Measurements from ENCODE around the gene C8G. TPM values are rescaled to one million over a fixed set of nuclear protein-coding genes. Genes with fewer than 3 reads are reported as not detected.

The C8G gene
- total and polyA plus RNA-seq, 2 of the 8 experiments (the other 6 are each of a cell fraction or from before 2014, with no cell fraction given), result 0.62 to 0.80 TPM

- Histone ChIP-seq H4K8ac (ENCODE audit: extremely low read depth, insufficient read depth, low read length) (no peak overlapping the region), H3K79me2 (ENCODE audit: control insufficient read depth in 1 of 2, insufficient read depth in 2 of 2, low read length in 2 of 2) (no peaks in the 10 kb centered on the region), H2BK5ac (ENCODE audit: low read depth, low read length) (no peak overlapping the region), H3K56ac (replicated peaks; ENCODE audit: insufficient read length, low read depth, low read length) (no peak overlapping the region), H3K18ac (ENCODE audit: extremely low read depth, low read length) (no peak overlapping the region), H3K9ac (replicated peaks in 1 of 4; ENCODE audit: extremely low read depth in 1 of 4, low read depth in 3 of 4, low read length in 3 of 4) (no peak overlapping the region), H4K91ac (replicated peaks; ENCODE audit: insufficient read length, low read length) (no peak overlapping the region), H2BK20ac (ENCODE audit: low read length) (no peak overlapping the region), H4K20me1 (replicated peaks in 1 of 2; ENCODE audit: control insufficient read depth in 1 of 2, insufficient read depth in 2 of 2, low read length in 2 of 2) (peaks cover 0 to 3% of the 10 kb centered on the region in 2 experiments), H3K23me2 (ENCODE audit: low read depth, low read length) (peaks cover 14% of the 10 kb centered on the region; the same call in 1 of the 2 replicates), H3K4me3 (ENCODE audit: extremely low read depth in 1 of 4, insufficient read depth in 2 of 4, low read depth in 3 of 4, low read length in 4 of 4) (no peak overlapping the region), H3K14ac (ENCODE audit: insufficient read length) (no peak overlapping the region), H3K27ac (ENCODE audit: low read depth, low read length) (no peak overlapping the region), H3K27me3 (replicated peaks in 1 of 4; ENCODE audit: control insufficient read depth in 3 of 4, extremely low read depth in 1 of 4, insufficient read depth in 3 of 4, low read length in 3 of 4) (peaks cover 4 to 21% (median 18%) of the 10 kb centered on the region in 4 experiments; a peak in 6 of 7 replicates), H4K5ac (ENCODE audit: insufficient read length, low read depth, low read length) (no peak overlapping the region), H3K4me2 (ENCODE audit: insufficient read depth in 1 of 2, low read depth in 2 of 2, low read length in 2 of 2) (no peak overlapping the region), H2BK12ac (ENCODE audit: low read depth, low read length) (no peak overlapping the region), H3K4me1 (replicated peaks in 1 of 4; ENCODE audit: control insufficient read depth in 3 of 4, insufficient read depth in 4 of 4, low read length in 3 of 4) (peaks cover 0 to 12% (median 6%) of the 10 kb centered on the region in 4 experiments; a peak in 5 of 7 replicates), H3K4ac (replicated peaks; ENCODE audit: insufficient read length, low read depth, low read length) (no peak overlapping the region), H3K9me3 (ENCODE audit: insufficient read depth in 2 of 2, low read depth in 1 of 2, low read length in 1 of 2) (no peaks in the 10 kb centered on the region), H3K36me3 (ENCODE audit: control insufficient read depth in 2 of 4, insufficient read depth in 4 of 4, low read length in 3 of 4) (no peaks in the 10 kb centered on the region), H2BK120ac (replicated peaks; ENCODE audit: low read depth, low read length) (no peak overlapping the region), H2AK5ac (ENCODE audit: low read depth, low read length) (no peak overlapping the region), H3K79me1 (ENCODE audit: low read depth, low read length) (no peaks in the 10 kb centered on the region), H2BK15ac (ENCODE audit: low read length) (no peak overlapping the region), H3K23ac (ENCODE audit: insufficient read length) (no peak overlapping the region), H2AFZ (ENCODE audit: low read length) (no peak overlapping the region)
- POLR2A ChIA-PET (ENCODE audit: partially characterized antibody), result interaction anchor here (0.7 to 0.8 kb wide), 2 partner anchors 14 to 208 kb away, joined by 3 read pairs; no protein-coding TSS in a partner anchor
- CTCF ChIA-PET (ENCODE audit: partially characterized antibody), result interaction anchor here (1.7 to 3.0 kb wide), 2 partner anchors 12 to 49 kb away, joined by 6 to 18 read pairs; partner anchors contain the start of genes ABCA2 and PAXX
- DNase-seq (ENCODE audit: low read depth in 1 of 2, low spot score in 2 of 2) (no peak), FAIRE-seq (no peak)
- 86% methylated on average over 24 of the region's 26 CpGs; no CpG with 5 or more reads in 1 of the 2 experiments for WGBS, 2 experiments (ENCODE audit: extremely low coverage in 1 of 2, insufficient coverage in 1 of 2, insufficient read length in 1 of 2, insufficient replicate concordance in 2 of 2, low coverage in 1 of 2, low lambda C conversion rate in 2 of 2, missing lambda C conversion rate in 1 of 2)
- TF ChIP-seq POU5F1 (IDR thresholded peaks at IDR 0.05; ENCODE audit: low read depth, low read length), result no peak
- no peak for TF ChIP-seq FOSL1 (IDR thresholded peaks at IDR 0.05; ENCODE audit: insufficient read depth, low read depth, low read length)
- no peak for TF ChIP-seq PHF8 (conservative IDR thresholded peaks at IDR 0.05; ENCODE audit: low read depth, low read length)
Measured at GRCh38 chr9:136979769-136980587, 34.9 kb downstream of the C8G start.
